ENCODE measurements around the gene ZNF480.
"Not testable (repeated sequence)": the region's sequence is repeated elsewhere in the genome, so short reads cannot be mapped to it uniquely, and the experiment has no call there.

Gene ZNF480

DNA sequence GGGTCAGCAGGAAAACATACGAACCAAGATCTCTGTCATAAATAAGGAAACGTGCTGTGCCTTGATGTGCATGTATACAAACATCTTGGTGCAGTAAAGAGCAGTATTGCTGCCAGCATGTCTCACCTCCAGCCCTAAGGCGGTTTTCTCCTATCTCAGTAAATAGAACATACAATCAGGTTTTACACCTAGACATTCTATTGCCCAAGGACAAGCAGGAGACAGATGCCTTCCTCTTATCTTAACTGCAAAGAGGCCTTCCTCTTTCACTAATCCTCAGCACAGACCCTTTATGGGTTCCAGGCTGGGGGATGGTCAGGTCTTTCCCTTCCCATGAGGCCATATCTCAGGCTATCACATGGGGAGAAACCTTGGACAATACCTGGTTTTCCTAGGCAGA, 42.1 kb downstream of the ZNF480 start:
- DNase-seq, result not testable (repeated sequence)

DNA sequence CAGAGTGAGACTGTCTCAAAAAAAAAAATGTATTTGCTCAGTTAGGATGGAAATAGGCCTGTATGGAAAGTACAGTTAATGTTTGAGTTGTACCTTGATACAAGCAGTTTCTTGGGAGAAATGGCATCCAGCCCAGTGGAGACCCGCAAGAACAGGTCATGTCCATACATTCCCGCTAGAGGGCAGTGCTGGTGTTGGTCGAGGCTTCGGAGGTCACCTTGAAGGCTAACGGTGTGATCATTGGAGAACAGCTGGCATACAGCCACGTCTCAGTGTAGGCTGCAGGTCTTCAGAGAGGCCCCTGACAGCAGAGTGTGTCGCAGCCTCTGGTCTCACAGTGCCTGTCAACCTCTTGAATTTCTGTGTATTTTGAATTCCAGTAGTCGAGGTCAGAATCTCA, 46.6 kb downstream of the ZNF480 start:
- DNase-seq, result peak; percentile 17 to 39

DNA sequence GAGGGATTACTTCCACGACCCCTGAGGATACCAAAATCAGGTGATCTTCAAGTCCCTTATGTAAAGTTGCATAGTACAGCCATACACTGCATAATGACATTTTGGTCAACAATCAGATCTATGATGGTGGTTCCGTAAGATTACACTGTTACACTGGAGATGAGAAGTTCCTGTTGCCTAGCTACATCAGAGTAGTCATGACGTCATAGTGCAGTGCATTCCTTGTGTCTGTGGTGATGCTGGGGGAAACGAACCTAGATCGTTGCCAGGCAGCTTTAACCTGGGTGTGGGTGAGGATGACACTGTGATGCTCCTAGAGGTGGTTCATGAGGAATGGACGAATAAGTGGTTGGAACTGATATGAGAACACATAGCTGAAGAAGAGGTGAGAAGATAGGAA, 48.2 kb downstream of the ZNF480 start:
- no peak for DNase-seq

DNA sequence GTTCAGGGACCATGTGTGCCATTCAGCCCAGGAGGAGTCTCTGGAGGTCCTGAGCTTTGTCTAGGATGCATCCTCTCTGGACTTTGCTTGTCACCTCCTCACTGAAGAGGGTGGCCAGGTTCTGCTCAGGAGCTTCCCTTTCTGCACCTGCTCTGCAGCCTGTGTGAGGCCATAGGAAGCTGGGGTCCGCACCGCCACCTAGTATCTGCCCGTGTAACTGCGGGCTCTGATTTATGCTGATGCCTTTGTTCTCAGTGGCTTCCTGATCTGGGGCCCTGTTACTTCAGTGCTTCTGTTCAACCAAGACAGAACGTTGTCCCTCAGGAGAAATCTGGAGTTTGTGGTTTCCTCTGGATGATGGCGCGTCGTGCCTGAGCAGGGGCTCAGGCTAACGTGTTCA, 54.5 kb downstream of the ZNF480 start:
- no peak for DNase-seq

DNA sequence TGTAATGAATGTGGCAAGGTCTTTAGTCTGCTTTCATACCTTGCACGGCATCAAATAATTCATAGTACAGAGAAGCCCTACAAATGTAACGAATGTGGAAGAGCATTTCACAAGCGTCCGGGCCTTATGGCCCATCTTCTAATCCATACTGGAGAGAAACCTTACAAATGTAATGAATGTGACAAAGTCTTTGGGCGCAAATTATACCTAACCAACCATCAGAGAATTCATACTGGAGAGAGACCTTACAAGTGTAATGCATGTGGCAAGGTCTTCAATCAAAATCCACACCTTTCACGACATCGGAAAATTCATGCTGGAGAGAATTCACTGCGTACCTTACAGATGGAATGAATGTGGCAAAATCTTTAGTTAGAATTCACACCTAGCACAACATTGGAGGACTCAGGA, 69.5 kb downstream of the ZNF480 start:
- DNase-seq, result no peak

DNA sequence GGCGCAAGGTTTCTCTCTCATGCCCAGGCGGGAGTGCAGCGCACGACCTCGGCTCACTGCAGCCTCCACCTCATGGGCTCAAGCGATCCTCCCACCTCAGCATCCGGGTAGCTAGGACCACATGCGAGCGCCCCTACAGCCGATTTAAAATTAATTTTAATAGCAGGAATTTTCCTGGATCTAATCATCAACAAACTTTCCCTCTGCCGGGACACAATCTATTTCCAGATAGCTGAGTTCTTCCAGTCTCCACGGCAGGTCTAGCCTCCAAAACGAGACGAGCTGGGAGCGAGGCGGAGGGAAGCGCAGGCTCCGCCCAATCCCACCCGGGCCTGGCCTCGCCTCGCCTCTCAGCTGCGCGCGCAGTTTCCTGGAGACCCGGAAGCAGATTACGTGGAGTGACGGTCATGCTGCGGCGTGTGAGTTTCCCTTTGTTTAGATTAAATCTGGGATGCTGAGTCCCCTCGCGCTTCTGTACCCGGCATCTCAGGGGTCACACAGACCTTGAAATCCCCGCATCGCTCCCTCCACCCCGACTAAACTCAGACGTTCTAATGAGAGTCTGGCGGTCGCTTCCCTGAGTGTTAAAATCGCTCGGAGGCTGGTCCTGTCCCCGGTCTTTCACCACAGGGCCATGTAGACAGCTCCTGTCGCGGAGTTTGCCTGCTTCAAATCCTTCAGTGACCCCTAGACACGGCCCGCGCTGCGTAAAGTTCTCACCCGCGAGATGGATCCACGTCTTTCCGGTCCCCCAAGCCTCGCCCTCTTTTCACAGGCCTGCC, 72.8 kb downstream of the ZNF480 start, which contains the start of gene ZNF880:
TSS of gene ZNF880 (plus strand) at position 365 of the 782 bp plus-strand sequence. CDS start at position 408, 43 bp downstream.
- DNase-seq, result peak; percentile 91 to 95

DNA sequence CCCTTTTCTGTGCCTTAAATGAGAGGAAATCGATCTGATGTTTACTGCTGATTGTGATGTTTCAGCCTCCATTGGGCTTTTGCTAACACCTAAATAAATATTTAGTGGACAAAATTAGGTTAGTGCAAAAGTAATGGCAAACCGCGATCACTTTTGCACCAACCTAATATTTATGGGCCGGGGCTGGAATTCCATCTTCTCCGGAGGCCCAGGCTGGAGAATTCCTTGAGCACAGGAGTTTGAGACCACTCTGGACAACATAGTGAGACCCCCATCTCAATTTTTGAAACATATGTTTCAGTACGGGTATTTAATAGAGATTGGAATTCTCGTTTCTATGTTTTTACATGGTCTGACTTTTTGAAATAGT, 73.4 kb downstream of the ZNF480 start:
- no peak for DNase-seq

All from stimulated activated CD4-positive, alpha-beta T cell treated with anti-CD3 and anti-CD28 coated beads, Interleukin-4, amount 100 ng/mL, for 4 hours (primary cell).